GM12878 (cell line): ENCODE results near the gene U2AF2. TPM values are rescaled to one million over a fixed set of nuclear protein-coding genes. Genes with fewer than 3 reads are reported as not detected.

Experiments used
- BCLAF1 ChIP-seq: fragments of 450-650 bp; IDR thresholded peaks from 2 replicates; pipeline ENCODE4 v1.6.1; 2017; ENCODE audit warnings: antibody characterized with exemption, mild to moderate bottlenecking, moderate library complexity
- BRCA1 ChIP-seq: IDR thresholded peaks from 2 replicates; pipeline ENCODE4 v1.6.1; 2011; ENCODE audit warnings: low read depth, low read length, improper control_type of control experiment
- CEBPB ChIP-seq, 2 experiments: fragments of 150-350 bp in 1 of 2; IDR thresholded peaks; 2 replicates each; pipeline ENCODE4 v1.6.1; 2012 to 2014; ENCODE audit warnings: low read depth in 2 of 2, low read length in 2 of 2, borderline replicate concordance in 1 of 2, inconsistent platforms in 1 of 2
- CHD1 ChIP-seq: IDR thresholded peaks from 2 replicates; pipeline ENCODE4 v1.6.1; 2012; ENCODE audit warnings: low read depth, low read length, improper control_type of control experiment
- CHD4 ChIP-seq: fragments of 200-600 bp; sonication (generic); IDR thresholded peaks from 2 replicates; pipeline ENCODE4 v1.6.1; 2016; ENCODE audit warnings: mild to moderate bottlenecking
- E4F1 ChIP-seq: fragments of 450-650 bp; IDR thresholded peaks from 2 replicates; pipeline ENCODE4 v1.6.1; 2018; ENCODE audit warnings: borderline replicate concordance, mild to moderate bottlenecking; ENCODE audit not compliant: partially characterized antibody
- ELK1 ChIP-seq: IDR thresholded peaks from 2 replicates; pipeline ENCODE4 v1.6.1; 2012; ENCODE audit warnings: low read depth, low read length, improper control_type of control experiment
- EZH2 ChIP-seq: IDR thresholded peaks from 2 replicates; pipeline ENCODE4 v1.6.1; 2012; ENCODE audit warnings: low read depth, mild to moderate bottlenecking, control low read depth, inconsistent platforms, low read length, borderline replicate concordance; ENCODE audit not compliant: control insufficient read depth
- FOXM1 ChIP-seq: IDR thresholded peaks from 2 replicates; pipeline ENCODE4 v1.6.1; 2012; ENCODE audit warnings: low read depth, mild to moderate bottlenecking, inconsistent platforms, low read length, moderate library complexity
- IRF5 ChIP-seq: fragments of 450-650 bp; IDR thresholded peaks from 2 replicates; pipeline ENCODE4 v1.6.1; 2017; ENCODE audit warnings: borderline replicate concordance
- KLF5 ChIP-seq: fragments of 450-650 bp; IDR thresholded peaks from 2 replicates; pipeline ENCODE4 v1.6.1; 2014; ENCODE audit warnings: mild to moderate bottlenecking; ENCODE audit not compliant: partially characterized antibody
- MTA3 ChIP-seq: IDR thresholded peaks from 2 replicates; pipeline ENCODE4 v1.6.1; 2012; ENCODE audit warnings: low read length, inconsistent platforms, borderline replicate concordance
- NFIC ChIP-seq: IDR thresholded peaks from 2 replicates; pipeline ENCODE4 v1.6.1; 2012; ENCODE audit warnings: low read depth, mild to moderate bottlenecking, inconsistent platforms, low read length, moderate library complexity
- POLR2AphosphoS5 ChIP-seq: IDR thresholded peaks from 2 replicates; pipeline ENCODE4 v1.6.1; 2011; ENCODE audit warnings: mild to moderate bottlenecking, low read length, inconsistent platforms
- POU2F2 ChIP-seq: IDR thresholded peaks from 3 replicates; pipeline ENCODE4 v1.6.1; 2011; ENCODE audit warnings: low read depth, mild to moderate bottlenecking, low read length, borderline replicate concordance
- RAD21 ChIP-seq: IDR thresholded peaks from 2 replicates; pipeline ENCODE4 v1.6.1; 2011; ENCODE audit warnings: mild to moderate bottlenecking, low read depth, low read length, moderate library complexity; ENCODE audit not compliant: insufficient read depth
- SMAD5 ChIP-seq: IDR thresholded peaks from 2 replicates; pipeline ENCODE4 v1.6.1; 2016; ENCODE audit warnings: antibody characterized with exemption, low read depth
- SP1 ChIP-seq: IDR thresholded peaks from one replicate; pipeline ENCODE4 v1.6.1; 2011; ENCODE audit warnings: low read depth, low read length
- SUZ12 ChIP-seq: fragments of 200-600 bp; sonication (generic); IDR thresholded peaks from one replicate; pipeline ENCODE4 v1.6.1; 2018; ENCODE audit warnings: antibody characterized with exemption, mild to moderate bottlenecking; ENCODE audit not compliant: unreplicated experiment
- TCF7 ChIP-seq: IDR thresholded peaks from 2 replicates; pipeline ENCODE4 v1.6.1; 2014; ENCODE audit warnings: antibody characterized with exemption, borderline replicate concordance
- ZNF217 ChIP-seq: fragments of 450-650 bp; IDR thresholded peaks from 2 replicates; pipeline ENCODE4 v1.6.1; 2017; ENCODE audit warnings: antibody characterized with exemption, mild to moderate bottlenecking
- polyA plus RNA-seq, 11 experiments: library from polyadenylated mRNA; depleted of rRNA in 4 of 11; unstranded in 6 of 11; stranded (reverse) in 5 of 11; fragments of >200 nt; fragmentation: Nextera tagmentation in 4 of 11; fragmentation: Illumina TruSeq in 1 of 11; extraction: Ambion mirVana in 4 of 11; extraction: Trizol in 1 of 11; gene quantifications; 1 replicate in 1 of 11; 2 replicates in 10 of 11; pipeline versions ENCODE4 v1.2.1 to v1.2.3, GENCODE V29; 2011 to 2016; ENCODE audit warnings: inconsistent platforms in 2 of 11, missing spikeins in 2 of 11, low read depth in 1 of 11
- total RNA-seq, 4 experiments: library from RNA; depleted of rRNA in 3 of 4; stranded (reverse); fragments of >200 nt in 3 of 4; fragmentation: Illumina TruSeq in 1 of 4; extraction: Trizol in 1 of 4; gene quantifications; 2 replicates each; pipeline versions ENCODE4 v1.2.1 to v1.2.3, GENCODE V29; 2013 to 2021

Gene U2AF2
- total and polyA plus RNA-seq, 10 of the 15 experiments (the other 5 are each of a cell fraction or from before 2014, with no cell fraction given): 3.0 to 338 (median 130) TPM

GRCh38 chr19:55647732-55648584 lies 6.9 kb upstream of the U2AF2 start, which contains the start of gene CCDC106 (continued):
- TF ChIP-seq KLF5 (peak; percentile 41), FOXM1 (no peak), SP1 (peak; percentile 83), BRCA1 (no peak), EZH2 (no peak), CHD4 (no peak), BCLAF1 (no peak), POLR2AphosphoS5 (no peak; the same call in 1 of the 2 replicates), CEBPB (IDR thresholded peaks at IDR 0.05; ENCODE audit: borderline replicate concordance in 1 of 2, low read depth in 2 of 2, low read length in 2 of 2) (0 out of 4 replicates have a peak, but pooled peaks of 1 of the 2 experiments have one; percentile 6), ZNF217 (peak; percentile 90), MTA3 (no peak), E4F1 (peak; percentile 90), CHD1 (no peak), POU2F2 (peak; percentile 35; the same call in 1 of the 3 replicates), NFIC (no peak), RAD21 (no peak), SUZ12 (no peak), IRF5 (no peak), ELK1 (no peak), SMAD5 (no peak), TCF7 (no peak)
